Neural cell (in vitro differentiated cells): ENCODE data around the gene MAML3.

Experiments
- CTCF ChIP-seq: fragments of 450-650 bp; IDR thresholded peaks from 2 replicates; pipeline ENCODE4 v1.5.1; 2014; ENCODE audit warnings: antibody characterized with exemption, mild to moderate bottlenecking, moderate library complexity; ENCODE audit not compliant: poor library complexity, severe bottlenecking
- EP300 ChIP-seq: fragments of 450-650 bp; conservative IDR thresholded peaks from 2 replicates; pipeline ENCODE4 v1.6.1; 2014; ENCODE audit warnings: antibody characterized with exemption, mild to moderate bottlenecking, moderate library complexity; ENCODE audit not compliant: poor library complexity, severe bottlenecking
- EZH2 ChIP-seq: fragments of 200-600, 300-800 bp; shearing (Covaris generic), sonication (generic); IDR thresholded peaks from 2 replicates; pipeline ENCODE4 v1.6.1; 2014; ENCODE audit warnings: antibody characterized with exemption, low read length, borderline replicate concordance, mild to moderate bottlenecking; ENCODE audit not compliant: insufficient read depth, poor library complexity, severe bottlenecking
- POLR2AphosphoS5 ChIP-seq: IDR thresholded peaks from 2 replicates; pipeline ENCODE4 v1.6.1; 2012

GRCh38 chr4:140138428-140138827, 15.6 kb downstream of the MAML3 start:
- TF ChIP-seq POLR2AphosphoS5 = no peak
- TF ChIP-seq CTCF = no peak
- TF ChIP-seq EZH2 = no peak
- TF ChIP-seq EP300 = no peak
